ENCODE data around the gene TSEN54.
"Not testable (repeated sequence)": the region's sequence is repeated elsewhere in the genome, so short reads cannot be mapped to it uniquely, and the experiment has no call there.

TSEN54 gene

DNA sequence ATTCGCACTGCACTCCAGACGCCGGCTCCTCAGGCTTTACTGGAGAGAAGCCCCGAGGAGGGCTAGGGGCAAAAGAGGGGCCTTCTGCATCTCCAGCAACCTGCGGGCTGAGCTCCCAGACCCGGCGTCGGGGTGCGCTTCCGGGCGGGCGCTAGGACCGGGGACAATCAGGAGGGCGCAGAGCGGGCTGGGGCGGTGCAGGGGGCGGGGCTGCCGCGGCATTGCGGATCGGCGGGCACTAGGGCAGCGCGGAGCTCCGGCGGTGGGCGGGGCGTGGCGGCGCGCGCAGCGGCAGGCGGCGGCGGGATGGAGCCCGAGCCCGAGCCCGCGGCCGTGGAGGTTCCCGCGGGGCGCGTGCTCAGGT, at the start of gene TSEN54:
Gene TSEN54, plus strand, starts transcription at position 274 of the 364 bp plus-strand sequence. Its CDS starts 33 bp downstream, at position 307.
- DNase-seq (ENCODE audit: low read depth): peak; percentile 20

DNA sequence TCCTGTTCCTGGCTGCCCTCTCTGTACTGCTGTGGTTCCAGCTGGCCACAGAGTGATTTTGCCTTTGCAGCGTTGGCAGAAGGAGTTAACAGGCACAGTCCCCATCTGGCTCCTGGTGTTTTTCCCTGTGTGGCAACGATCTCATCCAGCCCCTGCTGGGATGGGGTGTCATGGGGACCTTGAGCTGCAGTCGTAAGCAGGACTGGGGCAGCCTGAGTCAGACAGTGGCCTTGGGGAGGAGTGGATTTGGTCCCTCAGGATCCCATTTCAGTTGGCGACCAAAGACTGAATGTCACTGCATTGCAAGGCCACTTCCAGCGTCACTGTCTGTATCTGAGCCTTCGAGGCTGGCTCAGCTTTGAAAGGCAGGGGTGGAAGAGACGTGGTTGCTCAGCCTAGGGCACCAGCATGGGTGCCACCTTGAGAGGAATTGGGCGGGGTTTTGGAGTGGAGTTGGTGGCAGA, 48.0 kb upstream of the TSEN54 start:
- no peak for DNase-seq (ENCODE audit: low read depth)

DNA sequence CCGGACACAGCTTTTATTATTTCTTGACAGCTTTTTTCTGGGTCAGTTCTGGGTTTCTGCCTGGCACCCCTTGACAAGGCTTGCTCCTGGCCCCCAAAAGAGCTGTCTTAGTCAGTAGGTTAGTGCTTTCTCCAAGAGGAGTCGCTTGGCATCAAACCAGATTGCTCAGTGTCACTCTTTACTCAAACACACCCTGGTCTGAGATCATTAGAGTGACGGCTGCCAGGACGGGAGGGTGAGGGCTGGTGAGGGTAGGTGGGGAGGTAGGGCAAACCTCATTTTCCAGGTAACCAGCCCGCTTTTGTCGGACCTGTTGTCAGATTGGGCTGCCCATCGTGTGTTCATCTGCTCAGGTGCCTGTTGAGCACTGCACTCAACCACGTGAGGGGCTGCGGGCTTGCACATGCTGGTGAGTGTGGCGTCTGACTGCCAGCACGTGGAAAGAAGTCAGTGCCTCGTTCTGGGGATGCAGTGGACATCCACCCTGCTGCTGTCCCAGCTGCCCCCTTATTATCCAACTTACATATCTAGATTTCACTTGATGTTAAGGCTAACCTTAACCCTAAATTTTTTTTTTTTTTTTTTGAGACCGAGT, 47.5 kb upstream of the TSEN54 start:
- no peak for DNase-seq (ENCODE audit: low read depth)

DNA sequence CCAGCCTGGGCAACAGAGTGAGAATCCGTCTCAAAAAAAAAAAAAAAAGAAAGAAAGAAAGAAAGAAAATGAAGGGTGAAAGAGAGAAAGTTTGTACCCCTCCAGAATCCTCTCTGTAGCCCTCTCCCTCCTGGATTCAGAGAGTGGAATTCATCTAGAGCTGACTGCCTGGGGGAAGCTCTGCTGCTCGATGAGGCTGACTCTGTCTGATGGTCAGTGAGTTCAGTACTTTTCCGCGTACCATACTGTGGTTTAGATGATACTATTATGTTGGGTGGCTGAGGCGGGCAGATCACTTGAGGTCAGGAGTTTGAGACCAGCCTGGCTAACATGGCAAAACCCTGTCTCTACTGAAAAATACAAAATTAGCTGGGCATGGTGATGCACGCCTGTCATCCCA, 45.1 kb upstream of the TSEN54 start:
- DNase-seq (ENCODE audit: low read depth): no peak

DNA sequence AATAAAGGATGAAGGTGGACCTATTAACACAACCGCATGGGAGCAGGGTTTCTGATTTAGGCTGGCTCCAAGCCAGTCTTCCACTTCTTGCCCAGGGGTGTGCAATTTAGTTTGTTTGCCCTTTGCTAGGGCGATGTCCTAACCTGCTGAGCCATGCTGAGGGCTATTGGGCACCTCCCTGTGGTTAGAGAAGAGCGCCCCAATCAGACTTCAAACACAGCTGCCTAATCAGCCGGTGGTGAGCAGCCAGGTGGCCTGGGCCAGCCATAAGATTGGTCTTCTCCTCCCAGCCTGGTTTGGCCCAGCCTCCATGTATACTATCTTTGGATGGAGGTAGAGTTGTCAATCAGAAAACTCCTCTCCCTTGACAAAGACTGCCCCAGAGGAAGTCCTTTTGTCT, 44.2 kb upstream of the TSEN54 start:
- DNase-seq (ENCODE audit: low read depth): no peak

DNA sequence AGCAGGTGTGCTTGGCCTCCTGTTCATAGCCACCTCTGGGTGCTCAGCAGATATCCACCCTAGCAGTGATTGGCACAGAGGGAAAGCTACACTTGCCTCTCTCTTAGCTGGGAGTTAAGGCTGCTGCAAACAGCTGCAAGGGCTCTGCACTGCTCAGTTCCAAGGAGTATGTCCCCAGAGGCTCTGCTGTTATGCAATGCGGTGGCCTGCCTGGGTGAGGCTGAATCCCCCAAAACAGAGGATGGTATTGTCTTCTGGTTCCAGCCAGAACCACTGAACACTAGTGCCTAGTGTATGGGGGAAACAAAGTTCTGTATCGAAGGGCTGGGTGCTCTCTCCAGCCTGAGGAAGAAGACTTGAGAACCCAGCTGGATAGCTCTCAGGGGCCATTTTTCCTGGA, 43.1 kb upstream of the TSEN54 start:
- no peak for DNase-seq (ENCODE audit: low read depth)

DNA sequence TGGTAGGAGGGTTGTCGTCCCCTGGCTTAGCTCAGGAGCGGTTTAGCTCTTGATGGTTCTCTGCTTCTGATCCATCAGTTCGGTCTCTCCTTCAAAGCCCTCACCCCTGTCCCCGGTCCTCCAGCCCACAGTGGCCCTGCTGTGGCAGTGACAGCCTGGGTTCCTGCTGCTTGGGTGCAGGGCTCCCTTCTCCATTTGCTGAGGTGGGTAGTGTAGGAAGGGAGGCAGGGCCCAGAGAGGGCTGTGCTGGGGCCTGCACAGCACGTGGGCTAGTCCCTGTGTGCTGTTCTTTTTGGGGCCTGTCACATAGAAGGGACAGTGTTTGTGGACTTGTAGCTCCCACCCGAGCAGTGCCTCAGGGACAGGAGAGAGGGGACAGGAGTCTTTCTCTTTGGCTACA, 41.6 kb upstream of the TSEN54 start:
- no peak for DNase-seq (ENCODE audit: low read depth)

DNA sequence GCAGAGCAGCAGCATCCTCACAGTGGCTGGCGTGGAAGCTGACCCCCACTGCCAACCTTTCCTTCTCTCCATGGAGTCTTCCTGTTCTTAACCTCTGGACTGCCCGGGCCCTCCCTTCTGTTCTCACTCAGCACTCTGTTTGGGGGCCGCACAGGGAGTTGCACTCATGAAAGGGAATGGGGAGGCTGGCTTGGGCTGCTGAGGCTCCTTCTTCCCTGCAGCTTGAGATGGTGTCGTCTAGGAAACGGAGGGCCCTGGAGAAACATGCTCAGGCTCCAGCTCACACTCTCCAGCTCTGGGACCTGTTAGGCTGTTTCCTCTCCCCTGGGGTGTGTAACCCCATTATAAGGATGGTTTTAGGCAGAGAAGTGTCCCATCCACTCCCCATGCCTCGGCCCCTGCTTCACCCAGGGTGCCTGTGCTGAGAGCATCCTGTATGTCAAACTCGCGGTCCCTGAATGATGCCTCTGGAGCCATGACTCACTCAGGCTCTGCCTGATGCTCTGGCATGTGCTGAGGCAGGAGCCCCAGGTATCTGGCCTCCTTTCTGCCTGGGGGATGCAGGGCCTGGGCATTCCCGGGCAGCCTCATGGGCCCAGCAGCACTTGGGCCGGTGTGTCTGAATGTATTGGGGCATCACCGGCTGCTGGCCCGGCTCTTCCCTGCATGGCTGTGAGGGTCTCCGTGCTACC, 41.0 kb upstream of the TSEN54 start:
- DNase-seq (ENCODE audit: low read depth): no peak

DNA sequence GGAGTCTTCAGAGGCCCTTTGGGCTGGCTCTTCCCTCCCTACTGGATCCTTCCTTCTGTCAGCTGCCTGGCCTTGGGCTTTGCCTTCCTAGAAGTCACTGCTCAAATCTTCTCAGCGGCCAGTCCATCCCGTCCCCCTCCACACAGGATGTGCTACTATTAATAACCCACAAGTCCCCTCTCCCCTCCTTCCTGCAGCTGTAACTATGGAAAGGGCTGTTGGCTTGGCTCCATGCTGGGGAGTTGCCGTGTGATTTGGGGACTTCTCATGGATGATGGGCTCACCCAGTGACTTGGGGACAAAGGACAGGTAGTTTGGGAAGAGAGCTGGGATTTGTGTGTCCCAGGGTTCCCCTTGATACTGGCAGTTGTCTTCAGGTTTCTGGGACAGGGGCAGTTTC, 40.5 kb upstream of the TSEN54 start:
- no peak for DNase-seq (ENCODE audit: low read depth)

DNA sequence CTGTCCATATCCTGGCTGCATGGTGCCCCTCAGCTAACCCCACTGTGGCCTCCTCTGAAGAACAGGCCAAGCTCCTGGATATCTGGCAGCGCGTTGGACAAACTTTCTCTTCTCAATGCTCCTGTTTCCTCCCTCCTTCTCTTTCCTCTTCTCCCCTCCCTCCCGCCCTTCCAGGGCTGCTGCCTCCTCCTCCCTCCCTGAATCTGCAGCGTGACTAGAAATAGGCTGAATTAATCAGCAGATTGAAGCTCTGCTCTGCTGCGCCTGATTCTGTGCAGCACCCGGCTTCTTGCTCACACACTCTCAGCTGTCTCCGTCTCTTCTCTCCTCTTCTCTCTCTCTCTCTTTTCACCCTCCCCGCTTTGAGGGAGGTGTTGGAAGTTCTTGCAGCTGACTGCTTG, 40.1 kb upstream of the TSEN54 start:
- DNase-seq (ENCODE audit: low read depth): no peak

DNA sequence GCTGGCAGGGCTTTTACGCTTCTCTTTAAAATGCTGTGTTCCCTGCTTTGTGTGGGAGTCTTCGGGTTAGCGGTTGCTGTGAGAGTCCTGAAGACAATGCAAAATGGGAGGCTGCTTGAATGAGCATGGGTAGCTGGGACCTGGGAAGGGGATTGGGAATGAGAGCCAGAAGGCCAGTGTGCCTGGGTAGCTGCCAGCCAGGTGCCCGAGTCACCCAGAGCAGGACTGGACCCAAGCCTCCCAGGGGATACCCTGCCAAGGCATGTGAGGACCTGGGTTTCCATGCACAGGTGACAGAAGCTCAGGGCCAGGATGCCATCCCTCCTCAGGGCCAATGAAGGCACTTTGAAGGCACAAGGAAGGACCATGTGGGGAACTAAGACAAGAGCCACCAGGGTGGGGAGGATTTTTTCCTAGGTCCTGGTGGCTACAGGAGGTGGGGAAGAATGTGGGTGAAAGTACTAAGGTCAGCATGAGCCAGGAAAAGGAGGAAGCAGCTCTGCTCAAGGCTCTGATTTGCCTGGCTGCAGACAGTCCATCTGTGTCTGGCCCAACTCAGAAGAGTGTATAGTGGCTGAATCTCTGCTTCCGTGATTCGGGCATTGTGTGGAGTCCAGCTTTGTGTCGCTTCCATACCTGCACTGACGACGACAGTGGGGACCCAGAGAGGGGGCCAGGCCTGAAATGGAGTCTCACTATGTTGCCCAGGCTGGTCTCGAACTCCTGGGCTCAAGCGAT, 39.4 kb upstream of the TSEN54 start:
- DNase-seq (ENCODE audit: low read depth): no peak

DNA sequence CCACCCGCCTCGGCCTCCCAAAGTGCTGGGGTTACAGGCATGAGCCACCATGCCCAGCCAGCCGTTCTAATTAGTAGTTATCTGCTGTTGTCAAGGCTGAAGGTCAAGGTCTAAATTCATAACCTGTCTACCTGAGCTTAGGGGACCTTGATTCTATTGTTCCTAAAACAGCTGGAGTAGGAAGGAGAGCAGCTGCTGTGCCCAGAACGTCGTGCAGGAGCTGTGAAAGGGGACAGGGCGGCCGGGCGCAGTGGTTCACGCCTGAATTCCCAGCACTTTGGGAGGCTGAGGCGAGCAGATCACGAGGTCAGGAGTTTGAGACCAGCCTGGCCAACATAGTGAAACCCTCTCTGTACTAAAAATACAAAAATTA, 38.9 kb upstream of the TSEN54 start:
- not testable (repeated sequence) for DNase-seq (ENCODE audit: low read depth)

DNA sequence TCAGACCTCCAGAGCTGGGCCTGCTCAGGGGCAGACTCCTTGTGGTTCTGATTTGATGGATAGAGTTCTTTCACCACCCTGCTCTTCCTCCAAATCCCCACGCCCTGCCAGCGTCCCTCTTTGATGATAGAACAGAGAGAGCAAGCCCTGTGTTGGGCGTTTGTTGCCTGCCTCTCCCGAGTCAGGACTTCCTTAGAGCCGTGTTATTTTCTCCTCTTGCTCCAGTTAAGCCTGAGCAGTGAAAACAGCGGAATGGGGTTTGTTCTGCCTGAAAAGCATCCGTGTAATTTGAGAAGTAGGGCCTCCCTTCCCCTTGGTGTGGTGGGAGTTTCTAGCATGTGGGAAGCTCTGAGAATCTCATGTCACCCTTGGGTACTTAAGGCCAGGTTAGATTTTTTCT, 37.8 kb upstream of the TSEN54 start:
- no peak for DNase-seq (ENCODE audit: low read depth)

DNA sequence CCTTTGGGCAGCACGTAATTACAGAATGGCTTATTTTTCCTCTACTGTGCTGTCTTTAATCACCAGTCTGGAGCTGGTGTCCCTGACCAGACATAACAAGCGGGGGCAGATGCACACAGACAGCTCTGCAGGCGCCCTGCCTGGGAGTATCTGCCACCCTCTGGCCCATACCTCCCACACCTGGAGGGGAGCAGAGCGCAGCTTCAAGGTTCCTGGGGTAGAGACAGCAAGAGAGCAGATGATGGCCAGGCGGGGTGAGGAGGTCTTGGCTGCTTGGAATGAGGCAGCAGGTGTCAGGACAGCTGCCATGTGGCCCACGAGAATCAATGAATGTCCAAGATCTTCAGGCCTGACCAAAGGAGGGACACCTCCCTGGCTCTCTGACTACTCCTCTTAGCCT, 36.0 kb upstream of the TSEN54 start:
- no peak for DNase-seq (ENCODE audit: low read depth)

DNA sequence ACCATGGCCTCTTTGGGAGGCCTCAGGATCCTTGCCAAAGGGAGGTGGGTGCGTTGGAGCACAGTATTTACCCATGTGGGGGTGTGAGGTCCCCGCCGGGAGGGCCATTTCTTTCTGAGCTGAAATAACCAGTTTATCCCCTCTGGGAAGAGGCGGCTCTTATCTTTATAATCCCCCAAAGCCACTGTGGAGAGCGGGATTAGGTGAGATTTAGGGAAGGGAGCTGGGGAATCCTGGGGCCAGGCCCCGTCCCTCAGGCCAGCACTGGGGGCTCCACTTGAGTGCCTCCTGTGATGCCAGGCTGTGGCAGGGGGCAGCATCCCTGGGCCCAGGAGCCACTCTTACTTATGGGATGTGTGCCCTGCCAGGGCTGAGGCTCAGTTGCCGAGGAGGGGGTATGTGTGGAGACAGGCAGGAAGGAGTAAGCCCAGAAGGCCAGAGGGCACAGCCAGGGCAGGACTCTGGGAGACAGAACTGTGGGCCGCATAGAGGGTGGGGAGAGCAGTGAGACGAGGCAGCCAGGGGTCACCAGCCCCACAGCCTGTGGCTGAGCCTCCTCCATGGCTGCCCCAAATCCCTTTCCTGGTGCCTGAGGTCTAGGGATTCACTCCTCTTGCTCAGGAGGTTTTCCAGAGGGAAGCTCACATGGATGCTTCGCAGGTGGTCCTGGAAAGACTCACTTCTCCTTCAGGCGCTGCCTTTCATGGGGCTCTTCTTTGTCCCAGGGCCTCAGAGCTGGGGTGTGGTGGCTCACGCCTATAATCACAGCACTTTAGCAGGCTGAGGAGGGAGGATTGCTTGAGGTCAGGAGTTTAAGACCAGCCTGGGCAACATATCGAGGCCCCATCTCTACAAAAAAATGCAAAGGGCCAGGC, 34.9 kb upstream of the TSEN54 start:
- no peak for DNase-seq (ENCODE audit: low read depth)

DNA sequence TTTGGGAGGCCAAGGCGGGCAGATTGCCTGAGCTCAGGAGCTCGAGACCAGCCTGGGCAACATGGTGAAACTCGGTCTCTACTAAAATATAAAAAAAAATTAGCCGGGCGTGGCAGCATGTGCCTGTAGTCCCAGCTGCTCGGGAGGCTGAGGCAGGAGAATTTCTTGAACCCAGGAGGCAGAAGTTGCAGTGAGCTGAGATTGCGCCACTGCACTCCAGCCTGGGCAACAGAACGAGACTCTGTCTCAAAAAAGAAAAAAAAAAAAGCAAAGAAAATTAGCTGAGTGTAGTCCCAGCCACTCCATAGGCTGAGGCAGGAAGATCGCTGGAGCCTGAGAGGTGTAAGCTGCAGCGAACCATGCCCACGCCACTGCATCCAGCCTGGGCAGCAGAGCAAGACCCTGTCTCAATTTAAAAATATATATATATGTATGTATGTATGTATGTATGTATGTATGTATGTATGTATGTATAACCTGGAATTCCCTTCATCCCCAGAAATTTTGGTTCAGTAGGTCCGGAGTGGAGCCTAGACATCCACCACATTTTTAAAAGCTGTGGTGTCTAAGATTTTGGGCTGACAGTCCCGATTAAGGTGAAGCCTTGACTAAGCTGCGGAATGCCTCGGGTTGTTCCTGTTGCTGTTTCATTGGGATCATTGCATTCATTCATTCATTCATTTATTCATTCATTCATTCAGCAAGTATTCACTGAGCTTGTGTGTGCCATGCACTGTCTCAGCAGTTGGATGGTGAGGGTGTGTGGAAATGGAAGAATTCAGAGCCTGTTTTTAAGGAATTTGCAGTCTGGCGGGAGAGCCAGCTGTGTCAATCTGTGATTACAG, 34.0 kb upstream of the TSEN54 start:
- DNase-seq (ENCODE audit: low read depth): no peak

DNA sequence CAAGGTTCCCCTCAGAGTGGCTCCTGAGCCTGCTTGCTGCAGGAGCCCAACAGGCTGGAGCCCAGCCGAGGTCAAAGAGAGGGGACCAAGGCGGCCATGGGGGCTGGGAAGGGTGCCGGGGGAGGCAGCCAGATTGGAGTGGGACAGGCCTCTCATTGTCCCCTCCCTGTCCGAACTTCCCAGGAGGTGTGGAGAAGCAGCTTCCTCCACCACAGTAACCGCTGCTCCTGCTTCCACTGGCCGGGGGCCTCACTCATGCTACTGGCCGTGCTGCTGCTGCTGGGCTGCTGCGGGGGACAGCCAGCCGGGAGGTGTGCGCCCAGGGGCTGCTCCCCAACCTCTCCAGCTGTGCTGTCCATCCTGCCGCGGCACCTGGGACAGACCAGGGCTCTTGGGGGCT, 30.6 kb upstream of the TSEN54 start:
- no peak for DNase-seq (ENCODE audit: low read depth)

DNA sequence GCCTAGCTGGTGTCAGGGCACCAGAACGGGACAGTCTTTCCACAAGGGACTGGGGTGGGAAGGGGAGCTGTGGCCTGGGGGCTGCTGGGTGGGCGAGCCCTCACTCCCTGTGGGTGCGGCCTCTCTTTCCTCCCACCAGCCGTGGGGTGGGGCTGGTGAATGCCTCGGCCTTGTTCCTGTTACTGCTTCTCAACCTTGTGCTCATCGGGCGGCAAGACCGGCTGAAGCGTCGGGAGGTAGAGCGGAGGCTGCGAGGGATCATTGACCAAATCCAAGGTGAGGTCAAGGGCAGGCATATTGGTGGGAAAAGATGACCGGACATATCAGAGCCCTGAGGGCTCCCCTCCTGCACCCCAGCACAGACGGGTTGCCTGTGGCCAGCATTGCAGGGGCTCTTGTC, 30.2 kb upstream of the TSEN54 start:
- DNase-seq (ENCODE audit: low read depth): no peak

DNA sequence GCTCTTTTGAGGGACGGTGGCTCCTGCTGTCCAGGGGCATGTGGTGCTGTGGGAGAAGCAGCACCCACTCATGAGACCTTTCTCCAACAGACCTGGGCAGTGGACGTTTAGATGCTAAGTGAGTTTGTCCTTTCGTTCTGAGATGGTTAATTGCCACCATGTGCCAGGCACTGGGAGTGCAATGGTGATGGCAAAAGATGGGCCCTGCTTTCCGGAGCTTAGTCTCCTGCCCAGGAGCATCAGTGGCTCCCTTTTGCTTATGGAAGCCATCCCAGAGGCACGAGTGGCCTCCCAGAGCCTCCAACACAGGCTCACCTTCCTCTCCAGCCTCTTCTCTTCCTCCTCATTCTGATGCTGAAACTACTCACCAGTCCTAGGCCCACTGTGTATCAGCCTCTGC, 29.4 kb upstream of the TSEN54 start:
- no peak for DNase-seq (ENCODE audit: low read depth)

DNA sequence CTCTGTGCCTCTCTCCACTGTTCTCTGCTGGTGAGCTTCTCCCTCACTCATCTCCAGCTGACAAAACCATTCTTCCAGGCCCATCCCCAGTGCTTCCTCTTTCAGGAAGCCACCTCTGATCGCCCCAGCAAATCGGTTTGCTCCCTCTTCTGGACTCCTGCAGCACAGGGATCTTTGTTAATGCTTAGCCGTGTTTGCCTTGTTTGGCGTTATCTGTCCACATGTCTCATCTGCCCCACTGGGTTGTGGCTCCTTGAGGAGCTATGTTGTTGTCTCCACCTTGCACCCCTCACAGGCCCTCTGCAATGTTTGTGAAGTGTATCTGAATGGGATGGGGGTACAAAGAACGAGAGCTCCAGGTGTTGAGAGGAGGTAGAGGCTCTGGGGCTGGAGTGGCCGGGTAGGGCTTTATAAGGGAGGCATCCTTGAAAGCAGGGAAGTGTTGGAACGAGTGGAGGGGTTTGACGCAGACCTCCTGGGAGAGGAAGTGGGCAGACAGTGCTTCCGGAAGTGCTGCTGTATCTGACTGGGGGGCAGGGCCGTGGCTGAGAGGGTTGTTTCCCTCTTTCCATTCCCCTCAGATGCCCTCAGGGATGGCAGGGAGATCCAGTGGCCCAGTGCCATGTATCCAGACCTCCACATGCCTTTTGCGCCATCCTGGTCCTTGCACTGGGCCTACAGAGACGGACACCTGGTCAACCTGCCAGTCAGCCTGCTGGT, 28.8 kb upstream of the TSEN54 start:
- DNase-seq (ENCODE audit: low read depth): no peak
